GM19023 (cell line): Measurements from ENCODE around the gene GAK.
A peak's percentile ranks its signal among the peaks of the same experiment; 100 is the strongest.
"Not testable (repeated sequence)": the region's sequence is repeated elsewhere in the genome, so short reads cannot be mapped to it uniquely, and the experiment has no call there.

Experiments
- ATAC-seq: cut with Tn5 transposase; IDR thresholded peaks from one replicate; pipeline ENCODE4 v1.9.1; 2021; ENCODE audit warnings: mild to moderate bottlenecking, moderate library complexity; ENCODE audit not compliant: unreplicated experiment

The GAK gene

DNA sequence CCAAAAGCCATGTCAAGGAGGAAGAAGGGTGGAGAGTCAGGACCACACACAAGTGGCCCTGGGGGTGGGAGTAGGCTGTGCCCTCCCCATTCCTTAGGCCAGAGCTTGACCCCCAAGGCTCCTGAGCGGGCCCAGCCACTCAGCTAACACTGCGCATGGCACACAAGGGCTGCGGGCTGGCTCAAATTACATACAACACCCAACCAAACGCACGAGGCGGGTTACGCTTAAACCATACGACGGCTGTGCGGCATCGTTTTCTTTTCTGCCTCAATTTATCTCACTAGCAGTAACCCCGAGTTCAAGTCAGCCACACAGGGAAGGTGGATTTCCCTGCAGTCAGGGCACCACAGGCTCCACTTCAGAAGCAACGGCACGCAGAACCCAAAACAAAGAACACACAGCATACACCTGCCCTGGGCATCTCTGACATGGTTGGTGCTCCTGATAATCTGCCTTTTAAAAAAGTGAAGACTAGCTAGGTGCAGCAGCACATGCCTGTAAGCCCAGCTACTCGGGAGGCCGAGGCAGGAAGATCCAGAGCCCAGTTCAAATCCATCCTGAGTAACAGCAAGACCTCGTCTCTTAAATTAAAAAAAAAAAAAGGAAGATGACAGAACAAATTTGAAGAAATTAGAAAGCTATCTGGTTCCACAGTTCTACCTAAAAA lies 2.9 kb downstream of the GAK start:
- ATAC-seq = no peak

DNA sequence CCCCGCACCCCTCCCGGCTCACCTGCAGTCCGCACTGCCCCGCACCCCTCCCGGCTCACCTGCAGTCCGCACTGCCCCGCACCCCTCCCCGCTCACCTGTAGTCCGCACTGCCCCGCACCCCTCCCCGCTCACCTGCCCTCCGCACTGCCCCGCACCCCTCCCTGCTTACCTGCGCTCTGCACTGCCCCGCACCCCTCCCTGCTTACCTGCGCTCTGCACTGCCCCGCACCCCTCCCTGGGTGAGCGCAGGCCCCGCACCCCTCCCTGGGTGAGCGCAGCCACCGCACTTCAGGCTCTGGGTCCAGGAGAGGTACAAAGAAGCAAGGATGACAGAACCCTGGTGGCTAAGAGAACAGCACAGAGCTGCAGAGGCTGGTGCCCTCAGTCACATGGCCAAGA lies 4.5 kb downstream of the GAK start:
- ATAC-seq = not testable (repeated sequence)

DNA sequence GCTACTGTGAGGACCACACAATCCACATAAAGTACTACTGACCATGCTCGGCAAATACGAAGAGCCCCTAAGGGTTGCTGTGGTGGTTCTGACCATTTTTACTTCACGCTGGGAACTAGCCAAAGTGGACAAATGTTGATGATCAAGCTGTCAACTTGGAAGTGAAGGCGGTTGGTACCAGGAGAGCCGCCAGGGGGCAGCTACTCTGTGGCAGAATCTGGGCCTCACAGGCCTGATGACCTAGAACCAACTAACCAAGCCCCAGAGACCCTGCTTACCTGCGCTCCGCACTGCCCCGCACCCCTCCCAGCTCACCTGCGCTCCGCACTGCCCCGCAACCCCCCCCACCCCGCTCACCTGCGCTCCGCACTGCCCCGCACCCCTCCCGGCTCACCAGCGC lies 5.6 kb downstream of the GAK start:
- no peak for ATAC-seq

DNA sequence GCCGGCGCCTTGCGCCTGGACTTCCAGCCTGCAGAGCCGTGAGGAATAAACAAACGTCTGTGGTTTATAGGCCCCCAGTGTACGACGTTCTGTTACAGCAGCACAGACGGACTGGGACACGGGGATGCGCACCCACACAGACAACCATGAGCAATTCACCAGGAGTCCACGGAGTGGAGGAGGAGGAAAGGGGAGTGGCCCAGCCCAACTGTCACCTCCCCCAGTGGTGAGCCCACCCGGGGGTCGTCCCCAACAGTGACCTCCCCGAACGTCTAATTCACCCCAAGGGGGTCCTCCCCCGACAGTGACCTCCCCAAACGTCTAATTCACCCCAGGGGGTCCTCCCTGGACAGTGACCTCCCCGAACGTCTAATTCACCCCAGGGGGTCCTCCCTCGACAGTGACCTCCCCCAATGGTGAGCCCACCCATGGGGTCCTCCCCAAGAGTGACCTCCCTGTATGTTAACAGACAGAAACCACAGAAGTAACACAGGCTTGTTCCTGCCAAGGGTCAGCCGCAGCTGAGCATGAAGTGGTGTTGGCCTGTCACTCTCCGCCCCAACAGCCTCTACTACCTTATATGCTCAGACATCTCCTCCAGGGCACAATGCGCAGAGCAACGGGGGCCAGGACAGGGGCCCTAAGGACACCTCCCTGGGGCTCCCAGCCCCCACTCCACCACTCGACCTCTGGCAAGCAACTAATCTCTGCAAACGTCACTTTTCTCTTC lies 6.2 kb downstream of the GAK start:
- ATAC-seq = no peak

DNA sequence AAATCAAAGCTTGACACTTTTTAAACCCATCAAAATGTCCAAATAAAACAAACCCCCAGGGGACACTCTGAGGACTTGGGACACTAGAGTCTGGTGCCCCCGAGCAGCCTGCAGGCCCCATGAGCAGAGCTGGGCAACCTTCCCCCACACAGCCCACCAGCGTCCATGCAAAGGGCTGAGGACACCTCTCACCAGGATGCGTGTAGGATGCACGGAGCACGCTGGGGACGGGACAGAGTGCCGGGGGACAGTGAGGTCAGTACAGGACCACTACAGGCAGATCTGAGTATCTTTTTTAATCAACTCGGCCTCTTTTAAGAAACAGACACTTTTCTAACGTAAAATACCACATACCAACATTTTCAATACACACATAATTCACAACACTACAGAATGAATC lies 6.9 kb downstream of the GAK start:
- ATAC-seq = no peak

DNA sequence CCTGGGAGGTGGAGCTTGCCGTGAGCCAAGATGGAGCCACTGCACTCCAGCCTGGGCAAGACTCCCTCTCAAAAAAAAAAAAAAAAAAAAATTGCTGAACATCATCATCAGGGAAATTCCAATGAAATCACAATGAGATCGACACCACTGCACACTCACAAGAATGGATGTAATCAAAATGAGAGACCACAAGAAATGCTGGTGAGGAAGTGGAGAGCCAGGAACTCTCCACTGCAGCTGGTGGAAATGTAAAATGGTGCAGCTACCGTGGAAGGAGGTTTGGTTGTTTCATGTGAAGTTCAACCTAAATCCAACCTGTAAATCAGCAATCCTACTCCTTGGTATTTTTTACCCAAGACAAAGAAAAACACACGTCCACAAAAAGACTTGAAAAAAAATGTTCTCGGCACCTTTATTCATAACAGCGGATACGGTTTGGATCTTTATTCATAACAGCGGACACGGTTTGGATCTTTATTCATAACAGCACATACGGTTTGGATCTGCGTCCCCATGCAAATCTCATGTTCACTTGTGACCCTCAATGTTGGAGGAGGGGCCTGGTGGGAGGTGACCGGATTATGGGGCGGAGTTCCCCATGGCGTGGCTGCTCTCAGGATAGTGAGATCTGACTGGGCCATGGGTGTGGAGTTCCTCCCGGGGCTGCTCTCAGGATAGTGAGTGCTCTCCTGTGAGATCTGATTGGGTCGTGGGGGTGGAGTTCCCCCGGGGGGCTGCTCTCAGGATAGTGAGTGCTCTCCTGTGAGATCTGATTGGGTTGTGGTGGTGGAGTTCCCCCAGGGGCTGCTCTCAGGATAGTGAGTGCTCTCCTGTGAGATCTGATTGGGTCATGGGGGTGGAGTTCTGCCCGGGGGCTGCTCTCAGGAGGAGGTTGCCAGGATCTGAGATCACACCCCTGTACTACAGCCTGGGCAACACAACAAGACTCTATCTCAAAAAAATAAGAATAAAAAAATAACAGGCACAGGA lies 7.7 kb downstream of the GAK start:
- ATAC-seq = peak; percentile 53

DNA sequence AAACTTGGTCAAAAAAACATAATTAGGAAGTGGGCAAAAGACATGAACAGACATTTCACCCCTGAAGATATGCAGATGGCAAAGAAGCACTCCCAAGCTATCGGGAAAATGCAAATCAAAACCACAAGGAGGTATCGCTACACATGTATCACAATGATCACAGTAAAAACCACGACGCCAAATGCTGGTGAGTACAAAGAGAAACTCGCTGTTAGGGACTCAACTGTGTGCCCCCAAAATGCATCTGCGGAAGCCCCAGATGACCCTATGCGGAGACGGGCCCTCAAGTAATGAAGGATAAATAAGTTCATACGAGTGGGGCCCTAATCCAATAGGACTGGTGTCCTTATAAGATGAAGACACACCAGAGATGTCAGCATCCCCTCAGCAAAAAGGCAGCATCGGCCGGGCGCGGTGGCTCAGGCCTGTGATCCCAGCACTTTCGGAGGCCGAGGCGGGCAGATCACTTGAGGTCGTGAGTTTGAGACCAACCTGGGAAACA lies 10.2 kb downstream of the GAK start:
- ATAC-seq = peak; percentile 44

DNA sequence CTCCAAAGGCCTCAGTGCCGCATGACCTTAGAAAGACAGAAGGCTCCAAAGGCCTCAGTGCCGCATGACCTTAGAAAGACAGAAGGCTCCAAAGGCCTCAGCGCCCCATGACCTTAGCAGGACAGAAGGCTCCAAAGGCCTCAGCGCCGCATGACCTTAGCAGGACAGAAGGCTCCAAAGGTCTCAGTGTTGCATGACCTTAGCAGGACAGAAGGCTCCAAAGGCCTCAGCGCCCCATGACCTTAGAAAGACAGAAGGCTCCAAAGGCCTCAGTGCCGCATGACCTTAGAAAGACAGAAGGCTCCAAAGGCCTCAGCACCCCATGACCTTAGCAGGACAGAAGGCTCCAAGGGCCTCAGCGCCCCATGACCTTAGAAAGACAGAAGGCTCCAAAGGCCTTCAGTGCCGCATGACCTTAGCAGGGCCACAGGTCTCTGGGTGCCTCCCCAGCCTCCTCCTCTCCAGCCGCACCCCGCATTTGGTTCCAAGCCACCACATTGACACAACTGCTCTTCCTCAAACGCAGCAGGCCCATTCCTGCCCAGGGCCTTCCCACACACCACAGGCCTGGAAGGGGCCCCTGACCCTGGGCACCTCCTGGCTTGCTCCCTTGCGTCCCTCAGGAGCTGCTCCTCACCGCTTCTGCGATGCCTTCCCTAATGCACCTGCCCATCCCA lies 13.0 kb downstream of the GAK start:
- not testable (repeated sequence) for ATAC-seq

DNA sequence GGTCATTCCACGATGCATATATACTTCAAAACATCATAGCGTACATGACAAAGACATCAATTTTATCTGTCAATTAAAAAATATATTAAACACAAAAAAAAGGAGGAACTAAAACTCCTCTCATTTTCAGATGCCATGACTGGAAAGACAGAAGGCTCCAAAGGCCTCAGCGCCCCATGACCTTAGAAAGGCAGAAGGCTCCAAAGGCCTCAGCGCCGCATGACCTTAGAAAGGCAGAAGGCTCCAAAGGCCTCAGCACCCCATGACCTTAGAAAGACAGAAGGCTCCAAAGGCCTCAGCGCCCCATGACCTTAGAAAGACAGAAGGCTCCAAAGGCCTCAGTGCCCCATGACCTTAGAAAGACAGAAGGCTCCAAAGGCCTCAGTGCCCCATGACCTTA lies 13.5 kb downstream of the GAK start:
- ATAC-seq = not testable (repeated sequence)

DNA sequence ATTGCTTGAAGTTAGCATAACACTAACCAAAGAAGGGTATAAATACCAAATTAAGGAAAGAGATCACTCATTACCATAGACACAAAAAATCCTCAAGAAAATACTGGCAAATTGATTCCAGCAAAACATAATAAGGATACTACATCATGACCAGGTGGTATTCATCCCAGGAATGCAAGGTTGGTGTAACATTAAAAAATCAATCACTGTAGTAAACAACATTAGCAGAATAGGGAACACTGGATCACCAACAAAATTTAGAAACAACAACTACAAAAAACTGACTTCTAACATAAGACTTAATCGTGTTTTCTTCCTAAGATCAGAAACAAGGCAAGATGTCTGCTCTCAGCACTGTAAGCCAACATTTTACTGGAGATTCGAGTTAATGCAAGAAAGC lies 14.1 kb downstream of the GAK start:
- ATAC-seq = no peak

DNA sequence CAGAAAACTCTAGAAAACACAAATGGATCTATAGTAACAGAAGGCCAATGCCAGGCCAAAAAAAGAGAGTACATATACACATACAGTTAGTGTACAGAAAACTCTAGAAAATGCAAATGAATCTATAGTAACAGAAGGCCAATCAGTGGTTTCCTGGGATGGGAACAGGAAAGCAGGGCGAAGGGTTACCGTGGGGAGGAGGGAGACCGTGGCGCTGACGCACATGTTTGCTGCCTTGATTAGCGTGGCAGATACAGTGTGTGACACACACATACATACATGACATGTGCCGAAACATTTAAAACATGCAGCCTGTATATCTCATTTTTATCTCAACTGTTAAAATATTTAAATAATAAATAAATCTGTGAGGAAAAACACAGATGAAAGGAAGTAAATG lies 14.7 kb downstream of the GAK start:
- ATAC-seq = no peak

DNA sequence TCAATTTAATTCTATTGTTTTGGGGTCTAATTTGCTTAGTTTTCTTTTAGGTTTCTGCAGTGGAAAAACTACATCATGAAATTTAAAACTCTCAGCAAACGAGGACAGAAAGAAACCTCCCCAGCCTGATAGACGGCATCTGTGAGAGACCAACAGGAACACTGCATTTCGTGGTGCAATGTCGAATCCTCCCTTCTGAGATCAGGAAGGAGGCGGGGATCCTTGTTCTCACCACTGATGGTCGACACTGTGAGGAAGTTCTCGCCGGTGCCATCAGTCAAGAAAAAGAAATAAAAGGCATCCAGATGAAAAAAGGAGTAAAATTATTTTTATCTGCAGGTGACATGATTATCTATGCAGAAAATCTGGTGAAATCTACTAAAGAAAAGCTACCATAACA lies 16.5 kb downstream of the GAK start:
- ATAC-seq = no peak

DNA sequence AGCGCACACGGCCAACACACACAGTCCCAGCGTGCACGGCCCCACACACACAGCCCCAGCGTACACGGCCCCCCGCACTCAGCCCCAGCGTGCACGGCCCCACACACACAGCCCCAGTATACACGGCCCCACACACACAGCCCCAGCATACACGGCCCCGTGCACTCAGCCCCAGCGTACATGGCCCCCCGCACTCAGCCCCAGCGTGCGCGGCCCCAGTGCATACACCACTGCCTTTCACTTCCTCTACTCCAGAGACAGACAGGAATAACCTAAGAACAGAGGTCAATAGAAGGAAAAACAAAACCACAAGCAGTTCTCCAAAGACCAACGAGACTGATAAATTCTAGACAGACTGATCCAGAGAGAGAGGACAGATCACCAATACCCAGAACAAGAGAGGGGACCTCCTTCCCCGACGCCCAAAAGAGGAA lies 17.1 kb downstream of the GAK start:
- ATAC-seq = no peak

DNA sequence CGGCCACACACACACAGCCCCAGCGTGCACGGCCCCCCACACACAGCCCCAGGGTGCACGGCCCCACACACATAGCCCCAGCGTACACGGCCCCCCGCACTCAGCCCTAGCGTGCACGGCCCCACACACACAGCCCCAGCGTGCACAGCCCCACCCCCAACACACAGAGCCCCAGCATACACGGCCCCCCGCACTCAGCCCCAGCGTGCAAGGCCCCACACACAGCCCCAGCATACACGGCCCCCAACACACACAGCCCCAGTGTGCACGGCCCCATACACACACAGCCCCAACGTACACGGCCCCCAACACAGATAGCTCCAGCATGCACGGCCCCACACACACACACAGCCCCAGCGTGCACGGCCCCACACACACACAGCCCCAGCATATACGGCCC lies 17.6 kb downstream of the GAK start:
- ATAC-seq = no peak

DNA sequence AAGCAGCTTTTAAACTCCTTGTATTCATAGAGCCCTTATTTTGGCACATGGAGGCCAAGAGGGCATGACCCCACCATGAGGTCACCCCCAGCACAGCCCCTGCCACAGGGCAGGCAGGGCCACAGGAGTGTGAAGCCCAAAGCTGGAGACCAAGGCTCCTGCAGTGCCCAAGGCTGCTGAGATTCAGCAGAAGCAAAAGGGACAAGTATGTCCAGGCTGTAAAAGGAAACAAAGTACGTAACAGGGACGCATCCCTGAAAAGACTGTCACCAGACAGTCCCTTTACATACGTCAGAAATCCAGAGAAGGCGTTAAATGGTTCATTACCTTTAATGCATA lies 18.9 kb downstream of the GAK start:
- no peak for ATAC-seq

DNA sequence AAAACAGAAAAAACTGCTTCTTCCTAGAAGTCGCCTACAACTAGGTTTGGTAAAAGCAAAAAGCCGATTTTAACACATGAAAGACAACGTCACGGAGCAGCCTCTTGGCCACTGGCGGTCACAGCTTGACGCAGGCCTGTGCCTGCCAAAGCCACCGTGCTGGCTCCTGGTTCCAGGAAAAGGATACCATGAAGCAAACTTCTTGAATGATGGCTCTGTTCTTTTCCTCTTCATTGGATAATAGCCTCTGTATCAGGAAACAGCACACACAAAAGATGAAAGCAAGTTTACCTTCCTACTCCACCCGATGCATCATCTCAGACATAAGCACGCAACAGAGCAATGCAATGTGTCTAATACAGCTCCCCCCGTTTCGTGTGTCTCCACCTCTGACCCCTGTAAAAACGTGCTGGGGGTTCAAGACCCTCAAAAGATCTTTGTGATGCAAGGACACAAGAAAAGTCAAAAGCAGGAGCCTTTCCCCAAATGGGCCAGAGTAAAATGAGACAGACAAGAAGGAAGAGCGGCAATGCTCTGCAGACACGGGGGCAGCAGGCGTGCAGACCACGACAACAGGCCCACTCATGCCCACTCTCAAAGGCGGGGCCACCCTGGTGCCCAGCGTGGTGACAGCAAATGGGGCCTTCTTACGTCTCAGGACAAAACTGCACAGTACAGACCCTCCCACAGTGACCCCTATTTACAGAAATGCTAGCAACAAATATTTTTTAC lies 19.4 kb downstream of the GAK start:
- ATAC-seq = no peak

DNA sequence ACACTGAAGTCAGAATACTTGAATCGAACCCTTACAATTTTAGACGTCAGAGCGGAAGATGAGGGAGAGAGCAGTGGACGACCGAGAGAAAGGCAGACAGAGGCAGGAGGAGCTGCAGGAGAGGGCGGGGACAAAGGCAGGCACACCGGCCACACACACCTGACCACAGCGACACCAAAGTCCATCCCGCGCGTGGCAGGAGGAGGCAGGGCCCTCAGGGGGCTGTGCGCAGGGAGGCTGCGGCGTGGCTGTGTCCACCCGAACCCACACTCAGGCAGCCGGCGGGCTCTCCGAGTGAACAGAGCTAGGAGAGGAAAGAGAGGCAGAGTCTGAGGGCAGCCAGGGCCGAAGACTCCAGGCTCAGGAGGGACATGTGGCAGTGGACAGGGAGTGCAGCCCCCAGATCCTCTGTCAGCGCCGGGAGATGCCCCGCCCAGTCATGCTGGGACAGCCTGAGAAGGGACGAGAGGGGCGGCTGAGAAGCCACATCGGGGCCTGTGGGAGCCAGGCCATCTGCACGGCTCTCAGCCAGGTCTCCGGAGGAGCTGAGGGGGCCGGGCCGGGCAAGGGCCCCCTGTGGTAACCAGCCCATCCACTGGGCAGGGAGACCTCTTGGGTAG lies 20.1 kb downstream of the GAK start:
- ATAC-seq = no peak

DNA sequence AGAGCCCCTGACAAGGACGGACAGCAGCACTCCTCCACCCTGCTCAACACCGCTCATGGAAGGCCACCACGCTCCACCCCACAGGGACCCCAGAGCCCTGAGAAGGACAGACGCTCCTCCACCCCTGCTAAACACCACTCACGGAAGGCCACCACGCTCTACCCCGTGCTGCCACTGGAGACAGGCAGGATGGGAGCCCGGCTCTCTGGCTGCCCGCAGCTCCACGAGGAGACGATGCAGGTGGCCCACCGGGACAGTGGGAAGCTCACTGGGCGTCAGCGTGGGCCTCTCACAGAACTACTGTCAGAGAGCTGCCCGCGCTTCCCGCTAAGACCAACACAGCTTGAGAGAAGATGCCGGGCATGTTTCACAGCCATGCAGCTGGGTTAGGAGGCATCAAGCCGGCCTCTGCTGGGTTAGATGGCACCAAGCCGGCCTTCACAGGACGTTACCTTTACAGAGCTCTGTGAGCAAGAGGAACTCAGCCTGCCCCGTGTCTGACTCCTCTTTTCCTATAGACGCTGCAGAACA lies 20.8 kb downstream of the GAK start:
- no peak for ATAC-seq

DNA sequence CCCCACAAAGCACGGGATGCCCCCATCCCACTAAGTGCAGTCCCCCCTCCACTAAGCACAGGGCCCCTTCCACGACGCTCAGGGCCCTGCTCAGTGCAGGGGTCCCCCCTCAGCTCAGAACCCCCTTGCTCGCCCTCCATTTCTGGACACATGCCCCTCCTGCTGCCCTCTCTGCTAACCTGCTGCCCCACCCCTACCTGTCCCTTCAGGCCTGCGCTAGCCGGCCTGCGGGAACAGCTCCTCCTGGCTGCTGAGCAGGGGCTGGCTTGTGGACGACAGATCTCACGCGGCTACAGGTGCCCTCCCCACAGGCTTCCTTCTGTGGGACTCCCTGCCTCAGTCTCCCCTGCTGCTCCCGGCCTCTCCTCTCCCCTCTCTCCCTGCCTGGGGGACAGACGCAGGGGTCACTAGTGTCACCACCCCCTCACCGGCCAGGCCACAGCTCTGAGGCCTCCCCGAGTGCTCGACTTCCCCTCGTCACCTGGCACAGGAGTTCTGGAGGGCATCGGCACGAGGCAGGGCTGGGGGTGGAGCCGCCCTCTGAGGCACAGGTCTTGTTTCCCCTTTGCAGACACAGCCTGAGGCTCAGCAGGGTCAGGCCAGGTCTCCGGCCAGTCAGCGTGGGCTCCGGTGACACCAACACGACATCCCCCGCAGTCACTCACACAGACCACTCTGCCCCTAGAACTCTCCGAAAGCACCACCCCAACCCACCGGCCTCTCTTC lies 21.6 kb downstream of the GAK start:
- no peak for ATAC-seq
